Measurements from ENCODE around the gene DNPH1.

DNPH1 gene, protein sequence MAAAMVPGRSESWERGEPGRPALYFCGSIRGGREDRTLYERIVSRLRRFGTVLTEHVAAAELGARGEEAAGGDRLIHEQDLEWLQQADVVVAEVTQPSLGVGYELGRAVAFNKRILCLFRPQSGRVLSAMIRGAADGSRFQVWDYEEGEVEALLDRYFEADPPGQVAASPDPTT

GRCh38 chr6:43228951-43229802, at the start of gene DNPH1:
DNPH1 (minus strand) TSS chr6:43229481; CDS start chr6:43229456, 25 bp downstream.
- Mint-ChIP-seq H3K27me3 (peaks cover 31% of the 10 kb centered on the region), H3K4me1 (peaks cover 46% of the 10 kb centered on the region), H3K27ac (peak within 1 kb of the TSS; percentile 84), H3K9me3 (no peaks in the 10 kb centered on the region), H3K36me3 (peaks cover 22% of the 10 kb centered on the region), H3K4me3 (peak within 1 kb of the TSS; percentile 84)
- DNase-seq, result peak; percentile 83
- CTCF ChIA-PET, result interaction anchor here (0.6 to 3.5 kb wide), 20 partner anchors 9 to 278 kb away, joined by 3 to 18 read pairs (median 4); partner anchors contain the start of gene TJAP1

DNA sequence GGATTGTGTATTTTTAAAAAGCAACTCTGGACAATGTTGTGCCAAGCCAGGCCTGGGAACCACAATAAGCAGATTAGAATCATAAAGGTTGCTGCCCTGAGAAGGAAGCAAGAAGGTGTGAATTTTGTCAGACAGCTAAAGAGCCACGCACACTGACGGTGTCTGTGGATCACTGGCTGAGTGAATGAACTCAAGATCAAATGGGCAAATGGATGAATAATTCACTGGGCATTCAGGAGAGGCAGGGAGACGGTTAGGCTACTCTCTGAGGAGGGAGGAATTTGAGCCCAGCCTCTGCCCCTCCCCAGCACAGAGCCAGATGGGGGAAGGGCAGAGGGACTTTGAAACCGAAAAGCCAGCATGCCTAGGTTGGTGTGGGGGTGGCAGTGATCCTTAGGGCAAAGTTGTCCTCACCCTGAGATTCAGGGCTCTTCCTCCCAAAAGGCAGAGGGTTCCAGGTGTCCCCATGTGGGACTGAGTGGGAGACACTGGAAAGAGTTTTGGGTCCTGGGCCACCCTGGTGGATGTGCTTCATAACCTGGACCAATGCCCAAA, 49.3 kb upstream of the DNPH1 start:
- Mint-ChIP-seq H3K9me3 (no peaks in the 10 kb centered on the region), H3K4me1 (peaks cover 46% of the 10 kb centered on the region), H3K27me3 (peaks cover 99% of the 10 kb centered on the region), H3K4me3 (no peak overlapping the region), H3K27ac (no peak overlapping the region), H3K36me3 (no peaks in the 10 kb centered on the region)
- DNase-seq, result no peak
- CTCF ChIA-PET, result no interaction called here

DNA sequence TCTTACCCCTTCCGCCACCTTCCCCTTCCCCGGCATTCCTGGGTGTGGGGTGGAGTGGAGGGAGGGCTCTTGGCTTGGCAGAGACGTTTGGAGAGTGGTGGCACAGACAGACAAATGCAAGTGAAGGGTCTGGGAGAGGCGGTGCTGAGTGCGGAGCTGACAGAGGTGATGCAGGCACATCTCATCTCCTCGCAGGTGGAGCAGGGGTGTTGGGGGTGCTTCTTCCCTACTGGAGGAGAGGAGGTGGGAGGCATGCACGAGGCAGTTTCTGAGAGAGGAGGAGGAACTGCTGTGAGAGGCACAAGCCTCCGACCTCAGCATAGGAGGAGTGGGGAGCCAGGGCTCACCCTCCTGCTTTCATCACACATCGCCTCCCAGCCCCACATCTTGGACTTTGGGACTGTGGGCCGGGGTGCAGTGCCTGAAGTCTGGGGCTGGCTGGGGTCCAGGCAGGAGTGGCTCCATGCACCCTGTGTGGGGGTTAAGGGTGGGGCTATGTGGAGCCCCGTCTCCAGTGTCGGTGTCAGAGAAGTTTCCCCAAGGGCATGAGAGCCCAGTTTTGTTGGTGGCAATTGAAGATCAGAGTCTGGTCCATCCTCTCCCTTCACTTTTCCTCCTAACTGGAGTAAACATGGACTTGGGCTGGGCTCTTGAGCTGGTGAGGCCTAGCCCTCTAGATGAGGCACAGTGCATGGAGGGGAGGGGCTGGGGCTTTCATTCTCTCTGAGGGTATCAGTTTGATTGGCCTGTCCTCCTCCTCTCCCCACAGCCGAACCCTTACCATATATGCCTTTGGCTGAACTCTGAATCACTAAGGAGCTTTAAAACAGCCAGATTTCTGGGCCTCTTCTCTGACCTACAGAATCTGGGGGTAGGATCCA, 48.6 kb upstream of the DNPH1 start:
- Mint-ChIP-seq H3K4me3 (no peak overlapping the region), H3K36me3 (no peaks in the 10 kb centered on the region), H3K27me3 (peaks cover 99% of the 10 kb centered on the region), H3K9me3 (no peaks in the 10 kb centered on the region), H3K4me1 (peaks cover 46% of the 10 kb centered on the region), H3K27ac (no peak overlapping the region)
- CTCF ChIA-PET, result no interaction called here
- no peak for DNase-seq

DNA sequence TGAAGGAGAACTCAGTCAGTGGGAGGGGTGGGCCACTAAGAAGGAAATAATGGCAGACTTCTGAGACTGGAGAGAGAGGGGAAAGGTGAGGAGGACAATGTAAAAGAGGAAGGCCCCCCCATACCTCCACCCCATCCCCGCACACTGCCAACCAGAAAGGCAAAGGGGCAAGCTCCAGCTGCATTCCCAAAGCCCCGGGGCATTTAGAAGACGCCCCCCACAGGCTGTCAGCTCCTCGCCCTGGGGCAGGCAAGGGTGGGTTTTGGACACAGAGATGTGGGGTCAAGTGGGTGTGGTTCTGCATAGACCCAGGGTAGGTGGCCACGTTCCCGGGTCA, 48.0 kb upstream of the DNPH1 start:
- Mint-ChIP-seq H3K4me3 (no peak overlapping the region), H3K27ac (no peak overlapping the region), H3K4me1 (peaks cover 46% of the 10 kb centered on the region), H3K36me3 (no peaks in the 10 kb centered on the region), H3K9me3 (no peaks in the 10 kb centered on the region), H3K27me3 (peaks cover 98% of the 10 kb centered on the region)
- no peak for DNase-seq
- CTCF ChIA-PET, result no interaction called here

DNA sequence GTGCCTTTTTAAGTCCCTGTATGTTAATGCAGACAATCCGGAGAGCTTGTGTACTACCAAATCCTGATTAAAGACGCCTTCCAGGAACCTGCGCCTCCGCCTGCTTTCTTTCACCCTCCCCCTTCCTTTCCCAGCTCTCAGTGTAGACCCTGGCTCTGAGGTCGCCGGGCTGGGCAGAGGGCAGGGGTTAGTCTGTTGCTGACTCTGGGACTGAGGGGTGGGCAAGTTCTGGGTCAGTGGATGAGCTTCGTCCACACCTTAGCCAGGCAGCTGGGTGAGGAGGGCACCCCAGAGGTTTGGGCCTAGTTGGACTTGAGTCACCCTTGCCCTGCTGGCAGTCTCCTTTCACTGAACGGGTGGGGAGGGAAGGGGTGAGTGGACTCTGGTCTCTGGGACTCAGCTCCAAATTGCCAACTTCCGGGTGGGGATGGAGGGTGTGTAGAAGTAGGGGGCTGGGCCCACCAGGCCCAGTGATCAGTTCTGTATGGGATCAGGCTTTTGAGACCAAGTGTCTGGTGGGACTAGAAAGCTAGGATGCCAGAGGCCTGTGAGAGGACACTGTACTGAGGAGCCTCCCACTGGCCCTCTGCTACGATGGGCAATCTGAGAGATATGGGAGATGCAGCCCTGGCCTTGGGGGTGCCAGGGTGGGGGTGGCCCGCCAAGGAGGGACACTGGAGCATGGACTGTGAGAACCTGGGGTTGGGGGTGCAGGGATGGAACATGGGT, 47.5 kb upstream of the DNPH1 start:
- no peak overlapping the region for H3K27ac Mint-ChIP-seq
- no peaks in the 10 kb centered on the region for H3K9me3 Mint-ChIP-seq
- CTCF ChIA-PET, result no interaction called here
- no peaks in the 10 kb centered on the region for H3K36me3 Mint-ChIP-seq
- peaks cover 98% of the 10 kb centered on the region for H3K27me3 Mint-ChIP-seq
- peaks cover 44% of the 10 kb centered on the region for H3K4me1 Mint-ChIP-seq
- no peak for DNase-seq
- no peak overlapping the region for H3K4me3 Mint-ChIP-seq

DNA sequence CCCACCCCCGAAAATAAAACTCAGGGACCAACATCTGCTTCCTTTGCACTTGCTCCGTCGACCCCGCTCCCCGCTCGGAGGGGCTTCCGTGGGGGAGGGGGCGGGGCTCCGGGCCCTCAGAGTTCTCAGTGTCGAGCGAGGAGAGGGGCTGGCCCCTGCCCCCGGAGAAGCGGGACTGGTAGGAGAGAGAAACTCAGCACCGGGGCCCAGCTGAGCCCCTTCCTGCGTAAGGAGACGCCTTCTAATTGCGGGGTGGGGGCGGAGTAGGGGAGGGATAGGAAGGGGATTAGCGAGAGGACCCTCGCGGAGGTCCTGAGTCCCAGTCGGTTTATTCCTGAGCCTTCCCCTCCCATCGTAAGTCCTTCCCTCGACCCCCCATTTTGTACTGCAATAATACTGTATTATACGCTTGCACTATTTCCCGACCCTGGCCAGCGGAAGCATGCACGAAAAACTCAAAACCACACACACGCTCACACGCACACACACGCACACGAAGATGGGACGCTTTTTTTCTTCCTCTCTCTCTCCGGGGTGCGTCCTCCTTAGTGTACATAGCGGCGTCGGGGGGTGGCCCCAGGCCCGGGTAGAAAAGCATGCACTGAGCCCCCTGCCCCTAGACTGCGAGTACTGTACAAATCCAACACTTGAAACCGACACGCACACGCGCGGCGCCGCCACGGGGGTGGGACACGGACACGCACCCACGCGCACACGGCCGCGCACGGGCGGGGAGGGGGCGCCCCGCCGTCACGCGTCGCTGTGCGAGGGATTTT, 46.7 kb upstream of the DNPH1 start:
- CTCF ChIA-PET, result no interaction called here
- peaks cover 44% of the 10 kb centered on the region for H3K4me1 Mint-ChIP-seq

GRCh38 chr6:43274916-43275597, 45.8 kb upstream of the DNPH1 start:
- H3K4me3 Mint-ChIP-seq, result peak overlapping the region; percentile 60
- peaks cover 97% of the 10 kb centered on the region for H3K27me3 Mint-ChIP-seq
- peak; percentile 60 for DNase-seq
- H3K36me3 Mint-ChIP-seq, result no peaks in the 10 kb centered on the region
- peaks cover 40% of the 10 kb centered on the region for H3K4me1 Mint-ChIP-seq
- H3K27ac Mint-ChIP-seq, result no peak overlapping the region
- H3K9me3 Mint-ChIP-seq, result no peaks in the 10 kb centered on the region
- CTCF ChIA-PET, result no interaction called here

More for the DNA sequence above, 46.7 kb upstream of the DNPH1 start:
- Mint-ChIP-seq H3K27ac (no peak overlapping the region), H3K4me3 (peak overlapping the region; percentile 60), H3K9me3 (no peaks in the 10 kb centered on the region), H3K27me3 (peaks cover 97% of the 10 kb centered on the region), H3K36me3 (no peaks in the 10 kb centered on the region)
- peak; percentile 63 for DNase-seq

- Mint-ChIP-seq H3K27me3 (peaks cover 97% of the 10 kb centered on the region), H3K9me3 (no peaks in the 10 kb centered on the region), H3K27ac (no peak overlapping the region), H3K36me3 (no peaks in the 10 kb centered on the region), H3K4me1 (peaks cover 33% of the 10 kb centered on the region), H3K4me3 (peak overlapping the region; percentile 59)
- DNase-seq, result no peak
- CTCF ChIA-PET, result no interaction called here
Measured at GRCh38 chr6:43274127-43274915, 45.0 kb upstream of the DNPH1 start.

DNA sequence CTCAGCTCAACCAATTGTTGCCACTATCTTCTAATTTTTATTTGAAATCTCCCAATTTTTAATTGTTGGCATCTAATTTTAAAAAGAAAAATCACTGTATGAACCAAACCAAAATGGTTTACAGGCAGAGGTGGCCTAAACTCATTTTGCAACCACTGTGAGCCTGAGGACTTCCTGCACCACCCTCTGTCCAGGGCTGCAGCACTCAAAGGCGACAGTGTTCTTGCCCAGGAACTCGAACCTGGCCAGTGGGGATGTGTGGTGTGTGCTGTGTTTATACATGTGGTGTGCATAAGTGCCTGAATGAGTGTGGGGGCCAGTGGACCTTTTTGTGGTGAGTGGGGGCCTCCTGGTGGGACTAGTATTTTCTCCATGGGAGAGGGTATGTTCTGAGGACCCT, 44.4 kb upstream of the DNPH1 start:
- CTCF ChIA-PET, result no interaction called here
- H3K4me3 Mint-ChIP-seq, result peak overlapping the region; percentile 13
- H3K27ac Mint-ChIP-seq, result no peak overlapping the region
- H3K36me3 Mint-ChIP-seq, result no peaks in the 10 kb centered on the region
- no peaks in the 10 kb centered on the region for H3K9me3 Mint-ChIP-seq
- DNase-seq, result no peak
- peaks cover 38% of the 10 kb centered on the region for H3K4me1 Mint-ChIP-seq
- peaks cover 97% of the 10 kb centered on the region for H3K27me3 Mint-ChIP-seq

DNA sequence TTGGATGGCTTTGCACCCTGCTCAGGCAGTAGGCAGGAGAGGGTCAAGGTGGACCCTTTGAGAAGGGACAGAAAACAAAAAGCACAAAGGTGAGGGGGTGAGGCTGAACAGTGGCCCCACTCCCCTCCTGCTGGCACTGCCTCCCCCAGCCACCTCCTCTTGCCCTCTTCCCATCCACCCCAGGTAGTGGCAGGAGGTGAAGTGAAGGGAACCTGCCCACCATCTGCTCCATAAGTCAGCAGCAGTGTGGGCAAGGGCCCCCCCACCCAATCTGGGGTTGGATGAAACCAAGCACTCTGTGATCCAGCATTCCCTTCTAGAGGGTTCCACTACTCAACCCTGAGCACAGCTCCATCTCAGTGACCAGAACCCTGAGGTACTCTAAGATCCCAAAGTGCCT, 42.7 kb upstream of the DNPH1 start:
- Mint-ChIP-seq H3K36me3 (no peaks in the 10 kb centered on the region), H3K27ac (no peak overlapping the region), H3K27me3 (peaks cover 97% of the 10 kb centered on the region), H3K4me3 (no peak overlapping the region), H3K9me3 (no peaks in the 10 kb centered on the region), H3K4me1 (peaks cover 26% of the 10 kb centered on the region)
- CTCF ChIA-PET, result interaction anchor here (1.3 kb wide), 1 partner anchor 9 kb away, joined by 4 read pairs; no protein-coding TSS in a partner anchor
- DNase-seq, result no peak

- no peak overlapping the region for H3K4me3 Mint-ChIP-seq
- CTCF ChIA-PET, result interaction anchor here (1.3 kb wide), 1 partner anchor 8 kb away, joined by 4 read pairs; no protein-coding TSS in a partner anchor
- H3K27me3 Mint-ChIP-seq, result peaks cover 95% of the 10 kb centered on the region
- DNase-seq, result no peak
- no peak overlapping the region for H3K27ac Mint-ChIP-seq
- no peaks in the 10 kb centered on the region for H3K36me3 Mint-ChIP-seq
- H3K9me3 Mint-ChIP-seq, result no peaks in the 10 kb centered on the region
- peaks cover 21% of the 10 kb centered on the region for H3K4me1 Mint-ChIP-seq
Measured at GRCh38 chr6:43271103-43271815, 42.0 kb upstream of the DNPH1 start.
